Fibroblast of lung (primary cell): ENCODE measurements around the gene NDRG3. TPM values are rescaled to one million over a fixed set of nuclear protein-coding genes. Genes with fewer than 3 reads are reported as not detected.
"Not testable (repeated sequence)": the region's sequence is repeated elsewhere in the genome, so short reads cannot be mapped to it uniquely, and the experiment has no call there.

ENCODE experiments used
- DNase-seq, 2 donors: peaks; one replicate each; pipeline versions ENCODE4 v3.0.0 to v3.0.0-alpha.2; 2010; ENCODE audit warnings: low read depth in 2 of 2
- H2AFZ ChIP-seq: 2 replicates; pipeline ENCODE4 v1.5.1; 2012; ENCODE audit warnings: low read length, control low read depth, inconsistent platforms
- H3K27ac ChIP-seq: 2 replicates; pipeline ENCODE4 v1.5.1; 2011; ENCODE audit warnings: low read length, control low read depth; ENCODE audit not compliant: insufficient read depth
- H3K27me3 ChIP-seq: 2 replicates; pipeline ENCODE4 v1.5.1; 2011; ENCODE audit warnings: mild to moderate bottlenecking, low read length; ENCODE audit not compliant: control insufficient read depth, insufficient read depth
- H3K36me3 ChIP-seq: 2 replicates; pipeline ENCODE4 v1.5.1; 2011; ENCODE audit warnings: low read length; ENCODE audit not compliant: control insufficient read depth, insufficient read depth
- H3K4me1 ChIP-seq: 2 replicates; pipeline ENCODE4 v1.5.1; 2011; ENCODE audit warnings: low read length; ENCODE audit not compliant: control insufficient read depth, insufficient read depth; ENCODE audit errors: extremely low read depth
- H3K4me2 ChIP-seq: 2 replicates; pipeline ENCODE4 v1.5.1; 2011; ENCODE audit warnings: low read length, control low read depth; ENCODE audit not compliant: insufficient read depth; ENCODE audit errors: extremely low read depth
- H3K4me3 ChIP-seq, 4 experiments: fragments of 200-600 bp in 1 of 4; sonication (generic) in 1 of 4; replicated peaks in 1 of 4; 2 replicates each; pipeline ENCODE4 v1.5.1; 2011 to 2016; ENCODE audit warnings: low read length in 4 of 4, low read depth in 3 of 4, mild to moderate bottlenecking in 3 of 4, control low read depth in 2 of 4, inconsistent platforms in 1 of 4, mixed read lengths in 1 of 4; ENCODE audit not compliant: insufficient read depth in 1 of 4; ENCODE audit errors: control extremely low read depth in 1 of 4
- H3K79me2 ChIP-seq: 2 replicates; pipeline ENCODE4 v1.5.1; 2012; ENCODE audit warnings: mild to moderate bottlenecking, low read length, inconsistent platforms; ENCODE audit not compliant: control insufficient read depth, insufficient read depth
- H3K9ac ChIP-seq: 2 replicates; pipeline ENCODE4 v1.5.1; 2011; ENCODE audit warnings: mild to moderate bottlenecking, low read length, control low read depth; ENCODE audit not compliant: insufficient read depth
- H3K9me3 ChIP-seq: 2 replicates; pipeline ENCODE4 v1.5.1; 2012; ENCODE audit warnings: low read depth, low read length; ENCODE audit not compliant: control insufficient read depth, insufficient read depth
- H4K20me1 ChIP-seq: 2 replicates; pipeline ENCODE4 v1.5.1; 2011; ENCODE audit warnings: low read length; ENCODE audit not compliant: control insufficient read depth, insufficient read depth; ENCODE audit errors: extremely low read depth
- EZH2 ChIP-seq: IDR thresholded peaks from 2 replicates; pipeline ENCODE4 v1.5.1; 2012; ENCODE audit warnings: low read length, control low read depth, mild to moderate bottlenecking; ENCODE audit errors: missing control alignments
- polyA plus RNA-seq, 2 donors: library from polyadenylated mRNA; depleted of rRNA in 1 of 2; stranded (reverse) in 1 of 2; unstranded in 1 of 2; fragments of >200 nt; gene quantifications; 2 replicates each; pipeline ENCODE4 v1.2.1, GENCODE V29; 2011 to 2012; ENCODE audit warnings: missing spikeins in 1 of 2
- total RNA-seq: library from RNA; depleted of rRNA; stranded (reverse); fragments of >200 nt; gene quantifications from 2 replicates; pipeline ENCODE4 v1.2.1, GENCODE V29; 2014
- TF ChIP-seq, protein P1 (sequence below), 2 donors: IDR thresholded peaks in 1 of 2; conservative IDR thresholded peaks in 1 of 2; 1 replicate in 1 of 2; 2 replicates in 1 of 2; pipeline ENCODE4 v1.5.1; 2011 to 2012; ENCODE audit warnings: low read length in 2 of 2, control low read depth in 1 of 2, inconsistent platforms in 1 of 2, low read depth in 1 of 2, mild to moderate bottlenecking in 1 of 2

Gene NDRG3
- total and polyA plus RNA-seq, 2 donors (not counting 1 experiment from before 2014, with no cell fraction given): 37.8 TPM

DNA sequence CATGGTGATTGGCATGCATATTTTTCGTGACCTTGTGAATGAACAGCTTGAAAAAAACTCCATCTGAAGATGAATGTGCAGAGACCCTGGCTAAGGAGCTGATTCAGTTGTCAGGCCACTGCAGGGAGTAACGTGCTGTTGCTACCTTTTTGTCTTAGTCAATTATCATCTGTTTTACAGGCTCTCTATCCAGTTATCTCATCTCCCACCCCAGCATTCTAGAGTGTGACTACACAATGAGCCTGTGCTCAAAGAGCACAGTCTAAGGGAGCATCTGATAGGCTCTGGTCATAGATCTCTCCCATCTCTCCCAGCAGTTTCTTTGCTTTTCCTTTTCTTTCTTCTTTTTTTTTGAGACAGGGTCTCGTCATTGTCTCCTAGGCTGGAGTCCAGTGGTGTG, 45.5 kb downstream of the NDRG3 start:
- H4K20me1 ChIP-seq: no peaks in the 10 kb centered on the region
- no peaks in the 10 kb centered on the region for H3K9me3 ChIP-seq
- H2AFZ ChIP-seq: no peak overlapping the region
- H3K4me1 ChIP-seq: no peaks in the 10 kb centered on the region
- no peaks in the 10 kb centered on the region for H3K36me3 ChIP-seq
- no peak overlapping the region for H3K9ac ChIP-seq
- H3K27me3 ChIP-seq: no peaks in the 10 kb centered on the region
- DNase-seq: no peak
- no peaks in the 10 kb centered on the region for H3K79me2 ChIP-seq
- H3K4me3 ChIP-seq: no peak overlapping the region
- H3K4me2 ChIP-seq: no peak overlapping the region
- no peak overlapping the region for H3K27ac ChIP-seq
- TF ChIP-seq, protein P1, sequence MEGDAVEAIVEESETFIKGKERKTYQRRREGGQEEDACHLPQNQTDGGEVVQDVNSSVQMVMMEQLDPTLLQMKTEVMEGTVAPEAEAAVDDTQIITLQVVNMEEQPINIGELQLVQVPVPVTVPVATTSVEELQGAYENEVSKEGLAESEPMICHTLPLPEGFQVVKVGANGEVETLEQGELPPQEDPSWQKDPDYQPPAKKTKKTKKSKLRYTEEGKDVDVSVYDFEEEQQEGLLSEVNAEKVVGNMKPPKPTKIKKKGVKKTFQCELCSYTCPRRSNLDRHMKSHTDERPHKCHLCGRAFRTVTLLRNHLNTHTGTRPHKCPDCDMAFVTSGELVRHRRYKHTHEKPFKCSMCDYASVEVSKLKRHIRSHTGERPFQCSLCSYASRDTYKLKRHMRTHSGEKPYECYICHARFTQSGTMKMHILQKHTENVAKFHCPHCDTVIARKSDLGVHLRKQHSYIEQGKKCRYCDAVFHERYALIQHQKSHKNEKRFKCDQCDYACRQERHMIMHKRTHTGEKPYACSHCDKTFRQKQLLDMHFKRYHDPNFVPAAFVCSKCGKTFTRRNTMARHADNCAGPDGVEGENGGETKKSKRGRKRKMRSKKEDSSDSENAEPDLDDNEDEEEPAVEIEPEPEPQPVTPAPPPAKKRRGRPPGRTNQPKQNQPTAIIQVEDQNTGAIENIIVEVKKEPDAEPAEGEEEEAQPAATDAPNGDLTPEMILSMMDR (conservative IDR thresholded peaks at IDR 0.05 in 1 of 2, IDR thresholded peaks at IDR 0.05 in 1 of 2; ENCODE audit: low read depth in 1 of 2, low read length in 2 of 2): no peak
- no peak for TF ChIP-seq EZH2

DNA sequence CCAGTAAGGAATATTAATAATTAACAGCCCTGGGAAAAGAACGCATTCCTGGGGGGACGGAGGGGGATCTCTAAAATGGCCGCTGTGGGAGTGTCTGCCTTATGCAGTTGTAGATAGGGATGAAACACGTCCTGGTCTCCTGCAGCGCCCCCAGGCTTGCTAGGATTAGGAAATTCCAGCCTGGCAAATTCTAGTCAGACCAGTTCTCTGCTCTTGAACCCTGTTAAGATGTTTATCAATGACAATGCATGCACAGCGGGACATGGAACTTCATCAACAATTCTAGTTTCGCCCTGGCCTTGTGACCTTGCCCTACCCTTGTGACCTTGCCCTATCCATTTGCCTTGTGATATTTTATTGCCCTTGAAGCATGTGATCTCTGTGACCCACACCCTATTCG, 50.4 kb downstream of the NDRG3 start:
- H3K4me1 ChIP-seq, H4K20me1 ChIP-seq, DNase-seq, H3K27ac ChIP-seq, H3K4me2 ChIP-seq, H3K79me2 ChIP-seq, H3K36me3 ChIP-seq, H3K9me3 ChIP-seq, H3K9ac ChIP-seq, H2AFZ ChIP-seq, H3K27me3 ChIP-seq, H3K4me3 ChIP-seq: not testable (repeated sequence)

DNA sequence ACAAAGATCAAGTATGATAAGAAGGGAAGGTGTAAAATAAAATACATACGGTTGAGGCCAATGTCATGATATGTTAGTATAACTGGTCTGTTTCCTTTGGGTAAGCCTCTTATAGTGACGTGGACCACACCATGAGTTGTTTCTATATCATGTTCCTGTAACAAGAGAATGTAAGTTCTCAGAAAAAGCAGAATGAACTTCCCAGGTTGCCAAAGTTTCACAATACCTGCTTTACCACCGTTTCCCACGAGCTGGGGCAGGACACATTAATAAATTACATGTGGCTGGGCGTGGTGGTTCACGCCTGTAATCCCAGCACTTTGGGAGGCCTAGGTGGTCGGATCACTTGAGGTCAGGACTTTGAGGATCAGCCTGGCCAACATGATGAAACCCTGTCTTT, 57.3 kb downstream of the NDRG3 start:
- H3K4me3 ChIP-seq: no peak overlapping the region
- H3K27ac ChIP-seq: no peak overlapping the region
- TF ChIP-seq, protein P1 (conservative IDR thresholded peaks at IDR 0.05 in 1 of 2, IDR thresholded peaks at IDR 0.05 in 1 of 2; ENCODE audit: low read depth in 1 of 2, low read length in 2 of 2): no peak
- no peak for TF ChIP-seq EZH2
- H3K4me2 ChIP-seq: no peak overlapping the region
- no peaks in the 10 kb centered on the region for H3K9me3 ChIP-seq
- H4K20me1 ChIP-seq: no peaks in the 10 kb centered on the region
- H2AFZ ChIP-seq: no peak overlapping the region
- no peaks in the 10 kb centered on the region for H3K4me1 ChIP-seq
- no peaks in the 10 kb centered on the region for H3K79me2 ChIP-seq
- no peaks in the 10 kb centered on the region for H3K27me3 ChIP-seq
- H3K9ac ChIP-seq: no peak overlapping the region
- H3K36me3 ChIP-seq: no peaks in the 10 kb centered on the region
- no peak for DNase-seq

DNA sequence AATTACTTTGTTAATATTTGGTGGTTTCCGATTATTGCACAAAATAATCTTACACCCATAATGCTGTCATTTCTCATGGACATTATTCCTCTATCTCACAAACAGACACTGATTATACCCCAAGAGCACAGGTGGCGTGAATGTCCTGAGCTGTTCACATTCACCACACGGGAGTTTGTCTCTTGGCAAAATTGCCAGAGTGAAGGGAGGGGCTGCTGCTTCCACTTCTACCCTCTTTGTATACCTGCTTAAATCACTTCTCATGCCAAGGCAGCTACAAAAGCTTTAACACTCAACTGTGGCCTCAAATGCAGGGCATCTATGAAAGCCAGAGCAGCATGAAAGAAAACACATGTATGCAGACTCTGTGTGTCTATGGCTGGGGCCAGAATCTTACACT, 58.0 kb downstream of the NDRG3 start:
- no peak overlapping the region for H2AFZ ChIP-seq
- no peaks in the 10 kb centered on the region for H3K79me2 ChIP-seq
- no peak overlapping the region for H3K4me2 ChIP-seq
- no peak overlapping the region for H3K4me3 ChIP-seq
- H3K27ac ChIP-seq: no peak overlapping the region
- TF ChIP-seq, protein P1 (conservative IDR thresholded peaks at IDR 0.05 in 1 of 2, IDR thresholded peaks at IDR 0.05 in 1 of 2; ENCODE audit: low read depth in 1 of 2, low read length in 2 of 2): no peak
- no peak for TF ChIP-seq EZH2
- H3K9me3 ChIP-seq: no peaks in the 10 kb centered on the region
- no peaks in the 10 kb centered on the region for H3K4me1 ChIP-seq
- no peaks in the 10 kb centered on the region for H3K36me3 ChIP-seq
- no peaks in the 10 kb centered on the region for H4K20me1 ChIP-seq
- no peak for DNase-seq
- no peaks in the 10 kb centered on the region for H3K27me3 ChIP-seq
- H3K9ac ChIP-seq: no peak overlapping the region
